GM12865 (cell line): ENCODE measurements around the gene TMEM205.
"Not testable (repeated sequence)": the region's sequence is repeated elsewhere in the genome, so short reads cannot be mapped to it uniquely, and the experiment has no call there.

Experiments
- DNase-seq: peaks from one replicate; pipeline ENCODE4 v3.0.0; 2010; ENCODE audit warnings: low read depth
- H3K4me3 ChIP-seq: 2 replicates; pipeline ENCODE4 v1.5.1; 2011; ENCODE audit warnings: mild to moderate bottlenecking, low read depth, low read length, control low read depth
- TF ChIP-seq, protein P1 (sequence below): IDR thresholded peaks from 2 replicates; pipeline ENCODE4 v1.5.1; 2011; ENCODE audit warnings: low read length, control low read depth, low read depth, inconsistent platforms; ENCODE audit not compliant: insufficient read depth; ENCODE audit errors: missing control alignments

Gene TMEM205

DNA sequence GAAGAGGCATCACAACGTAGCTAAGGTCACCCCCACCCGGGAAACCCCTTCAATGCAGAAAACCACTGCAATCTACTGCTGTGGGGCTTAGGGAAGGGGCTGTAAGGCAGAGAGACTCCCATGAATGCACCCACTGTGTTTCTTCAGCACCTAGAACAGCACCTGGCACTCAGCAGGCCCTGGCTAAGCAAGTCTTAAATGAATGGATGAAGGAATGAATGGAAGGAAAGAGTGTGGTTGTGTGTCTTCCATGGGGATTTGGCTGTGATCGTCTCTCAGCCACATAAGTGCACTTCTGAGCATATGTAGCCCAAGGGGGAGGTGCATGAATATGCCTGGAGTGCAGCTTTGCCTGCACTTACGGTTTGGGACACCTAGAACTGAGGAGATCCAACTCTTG, 3.1 kb upstream of the TMEM205 start:
- TF ChIP-seq, protein P1, sequence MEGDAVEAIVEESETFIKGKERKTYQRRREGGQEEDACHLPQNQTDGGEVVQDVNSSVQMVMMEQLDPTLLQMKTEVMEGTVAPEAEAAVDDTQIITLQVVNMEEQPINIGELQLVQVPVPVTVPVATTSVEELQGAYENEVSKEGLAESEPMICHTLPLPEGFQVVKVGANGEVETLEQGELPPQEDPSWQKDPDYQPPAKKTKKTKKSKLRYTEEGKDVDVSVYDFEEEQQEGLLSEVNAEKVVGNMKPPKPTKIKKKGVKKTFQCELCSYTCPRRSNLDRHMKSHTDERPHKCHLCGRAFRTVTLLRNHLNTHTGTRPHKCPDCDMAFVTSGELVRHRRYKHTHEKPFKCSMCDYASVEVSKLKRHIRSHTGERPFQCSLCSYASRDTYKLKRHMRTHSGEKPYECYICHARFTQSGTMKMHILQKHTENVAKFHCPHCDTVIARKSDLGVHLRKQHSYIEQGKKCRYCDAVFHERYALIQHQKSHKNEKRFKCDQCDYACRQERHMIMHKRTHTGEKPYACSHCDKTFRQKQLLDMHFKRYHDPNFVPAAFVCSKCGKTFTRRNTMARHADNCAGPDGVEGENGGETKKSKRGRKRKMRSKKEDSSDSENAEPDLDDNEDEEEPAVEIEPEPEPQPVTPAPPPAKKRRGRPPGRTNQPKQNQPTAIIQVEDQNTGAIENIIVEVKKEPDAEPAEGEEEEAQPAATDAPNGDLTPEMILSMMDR = no peak
- DNase-seq = no peak
- no peak overlapping the region for H3K4me3 ChIP-seq

DNA sequence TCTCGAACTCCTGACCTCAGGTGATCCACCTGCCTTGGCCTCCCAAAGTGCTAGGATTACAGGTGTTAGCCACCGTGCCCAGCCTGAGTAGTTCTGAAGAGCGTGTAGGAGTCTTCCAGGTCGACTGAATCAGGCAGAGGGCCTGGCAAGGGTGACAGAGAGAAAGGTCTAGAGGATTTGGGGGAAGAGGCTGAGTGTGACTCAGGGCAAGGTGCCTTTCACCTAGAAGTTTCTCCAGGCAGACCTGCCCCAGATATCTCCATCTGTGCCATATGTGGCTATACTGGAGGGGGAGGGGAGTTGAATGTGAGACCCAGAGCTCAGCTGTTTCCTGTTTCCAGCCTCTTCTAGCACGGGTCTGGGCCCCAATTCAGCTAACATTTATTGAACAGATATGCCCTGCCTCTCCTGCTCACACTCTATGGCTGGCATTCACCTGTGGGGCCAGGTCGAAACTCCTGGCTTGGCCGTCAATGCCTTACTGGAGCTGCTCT, 1.5 kb upstream of the TMEM205 start:
- TF ChIP-seq, protein P1 = no peak
- H3K4me3 ChIP-seq = no peak overlapping the region
- DNase-seq = no peak

DNA sequence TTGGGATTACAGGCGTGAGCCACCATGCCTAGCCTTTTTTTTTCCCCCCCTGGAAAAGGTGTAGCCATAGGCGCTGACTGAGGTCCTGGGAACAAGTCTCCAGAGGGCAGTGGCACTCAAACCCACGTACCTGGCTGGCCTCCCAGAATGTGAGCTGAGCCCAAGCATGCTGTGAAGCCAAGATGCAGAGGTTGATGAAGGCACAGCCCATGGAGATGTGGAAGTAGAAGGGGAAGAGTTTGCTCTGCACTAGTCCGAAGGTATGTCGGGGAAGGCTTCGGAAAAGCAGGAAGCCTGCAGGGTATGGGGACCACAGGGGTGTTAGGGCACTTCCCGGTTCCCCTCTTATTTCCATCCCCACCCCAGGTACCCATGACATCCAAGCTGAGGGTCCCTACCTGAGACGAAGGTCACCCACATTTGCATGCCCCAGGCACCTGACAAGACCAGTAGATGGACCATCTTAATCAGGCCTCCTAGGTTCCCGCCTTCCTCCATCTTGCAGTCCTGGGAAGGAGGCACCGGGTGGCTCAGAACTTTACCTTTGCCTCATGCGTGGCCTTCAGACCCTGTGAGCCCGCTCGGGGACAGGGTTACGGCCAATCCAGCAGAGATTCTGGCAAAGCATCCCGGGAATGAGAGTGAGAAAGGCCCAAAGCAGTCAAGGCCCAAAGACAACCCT, 805 bp downstream of the TMEM205 start:
- DNase-seq = peak; percentile 31
- peak overlapping the region; percentile 92 for H3K4me3 ChIP-seq
- TF ChIP-seq, protein P1 = no peak

DNA sequence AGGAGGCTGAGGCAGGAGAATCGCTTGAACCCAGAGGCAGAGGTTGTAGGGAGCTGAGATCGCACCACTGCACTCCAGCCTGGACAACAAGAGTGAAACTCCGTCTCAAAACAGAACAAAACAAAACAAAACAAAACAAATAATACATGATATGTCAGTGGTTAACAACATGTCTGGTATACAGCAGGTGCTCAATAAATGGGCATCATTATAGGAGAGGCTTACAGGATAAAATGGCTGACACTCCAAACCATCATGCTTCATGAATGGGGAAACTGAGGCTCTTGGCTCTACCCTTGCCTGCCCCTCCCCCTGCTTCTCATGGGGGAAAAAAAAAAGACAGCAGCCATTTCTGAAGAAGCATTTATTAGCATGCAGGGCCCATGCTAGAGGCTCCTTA, 3.6 kb downstream of the TMEM205 start:
- no peak overlapping the region for H3K4me3 ChIP-seq
- TF ChIP-seq, protein P1 = no peak
- DNase-seq = no peak

DNA sequence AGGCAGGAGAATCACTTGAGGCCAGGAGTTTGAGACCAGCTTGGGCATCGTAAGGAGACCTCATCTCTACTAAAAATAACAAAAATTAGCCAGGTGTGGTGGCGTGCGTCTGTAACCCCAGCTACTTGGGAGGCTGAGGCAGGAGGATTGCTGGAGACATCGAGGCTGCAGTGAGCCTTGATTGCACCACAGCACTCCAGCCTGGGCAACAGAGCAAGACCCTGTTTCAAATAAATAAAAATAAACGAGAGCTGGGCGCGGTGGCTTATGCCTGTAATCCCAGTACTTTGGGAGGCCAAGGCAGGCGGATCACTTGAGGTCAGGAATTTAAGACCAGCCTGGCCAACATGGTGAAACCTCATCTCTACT, 6.0 kb downstream of the TMEM205 start:
- peak overlapping the region; percentile 85 for H3K4me3 ChIP-seq
- DNase-seq = not testable (repeated sequence)

DNA sequence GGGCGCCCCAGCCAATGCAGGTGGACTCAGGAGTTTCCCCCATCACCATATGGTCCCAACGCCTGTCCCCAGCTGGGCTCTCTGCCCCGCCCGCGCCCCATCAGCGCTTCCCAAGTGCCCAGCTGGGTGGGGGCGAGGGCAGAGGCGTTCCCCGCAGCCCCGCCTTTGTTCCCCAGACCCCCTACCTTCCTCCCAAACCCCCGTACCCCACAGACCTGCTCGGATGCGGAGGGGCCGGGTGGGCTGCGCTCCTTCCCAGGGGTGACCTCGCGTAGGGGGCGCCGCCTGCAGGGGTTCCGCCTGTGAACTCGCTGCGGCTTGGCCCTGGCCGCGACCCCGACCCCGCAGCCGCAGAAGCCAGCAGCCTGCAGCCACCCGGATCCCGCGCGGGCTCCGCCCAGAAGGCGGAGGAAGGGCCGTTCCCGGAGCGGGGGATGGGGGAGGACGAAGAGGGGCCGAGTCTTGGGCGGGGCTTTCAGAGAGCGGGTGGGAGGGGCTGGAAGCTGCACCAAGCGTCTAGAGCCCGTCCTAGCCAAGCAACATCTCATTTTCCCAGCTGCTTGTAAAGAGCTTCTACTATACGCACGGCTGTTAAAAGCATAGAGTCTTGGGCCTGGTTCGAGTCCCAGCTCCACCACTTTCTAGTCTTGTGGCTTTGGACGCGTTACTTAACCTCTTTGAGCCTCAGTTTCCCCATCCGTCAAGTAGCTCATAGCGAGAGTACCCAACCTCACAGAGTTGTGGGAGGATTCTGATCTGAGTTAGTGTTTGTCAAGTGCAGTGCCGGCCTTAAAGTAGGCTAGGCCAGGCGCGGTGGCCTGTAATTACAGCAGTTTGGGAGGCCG, 6.6 kb downstream of the TMEM205 start, which contains the start of gene RAB3D:
Gene RAB3D, minus strand, starts transcription at position 404 of the 845 bp plus-strand sequence. CDS start 2,258 bp downstream, outside the sequence.
- TF ChIP-seq, protein P1 = no peak
- peak within 1 kb of the TSS; percentile 85 for H3K4me3 ChIP-seq
- peak; percentile 91 for DNase-seq

DNA sequence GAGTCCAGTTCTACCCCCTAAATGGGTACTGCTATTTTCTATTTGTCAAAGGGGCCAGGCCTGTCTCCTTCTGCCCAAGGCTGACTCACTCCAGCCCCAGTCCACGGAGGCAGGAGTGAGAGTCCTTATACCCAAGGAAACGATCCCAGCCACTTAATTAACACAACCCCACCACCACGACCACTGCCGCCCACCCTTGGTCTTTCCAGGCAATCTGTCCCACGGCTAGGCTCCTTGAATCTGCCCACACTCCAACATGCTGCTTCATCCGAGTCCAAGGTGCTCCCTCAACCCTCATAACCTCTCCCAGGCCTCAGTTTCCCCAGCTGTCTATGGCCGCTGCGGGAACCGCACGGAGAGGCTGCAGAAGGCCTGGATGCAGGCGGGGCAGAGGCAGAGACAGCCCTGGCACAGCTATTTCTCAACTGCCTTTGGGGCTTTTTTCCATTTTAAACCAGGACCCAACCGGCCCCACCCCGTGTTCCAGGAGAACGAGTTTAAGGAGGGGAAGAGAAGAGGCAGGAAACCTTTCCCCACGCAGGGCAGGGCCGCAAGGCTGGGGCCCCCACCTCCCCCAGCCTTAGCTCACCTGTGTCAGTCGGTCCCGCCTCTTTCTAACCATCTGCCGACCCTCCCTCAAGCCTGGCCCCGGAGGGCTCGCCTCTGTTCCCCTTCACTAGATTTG, 7.4 kb downstream of the TMEM205 start:
- H3K4me3 ChIP-seq = peak overlapping the region; percentile 85
- no peak for DNase-seq
- TF ChIP-seq, protein P1 = no peak
